NOMO-1 treated with dmso at 0.1 percent for 144 hours (cell line): Measurements from ENCODE around the gene TRPC4.
"Not testable (repeated sequence)": the region's sequence is repeated elsewhere in the genome, so short reads cannot be mapped to it uniquely, and the experiment has no call there.

Experiments used
- DNase-seq: peaks from one replicate; lab custom pipeline; 2025; ENCODE audit not compliant: unreplicated experiment; lab: John Stamatoyannopoulos, UW

TRPC4 gene

GRCh38 chr13:37608750-37609339 is 260.7 kb downstream of the TRPC4 start:
- no peak for DNase-seq

GRCh38 chr13:37602733-37603381 is 266.7 kb downstream of the TRPC4 start:
- DNase-seq = no peak

- DNase-seq = no peak
Observed at GRCh38 chr13:37601648-37602440, 267.7 kb downstream of the TRPC4 start.

GRCh38 chr13:37599519-37599918 is 270.1 kb downstream of the TRPC4 start:
- DNase-seq = no peak

- DNase-seq = no peak
Observed at GRCh38 chr13:37598597-37598996, 271.0 kb downstream of the TRPC4 start, which contains the start of gene POSTN. TSS of gene POSTN (minus strand) at chr13:37598768. CDS start at chr13:37598726, 42 bp downstream.

GRCh38 chr13:37597477-37598025 is 272.0 kb downstream of the TRPC4 start:
- DNase-seq = no peak

GRCh38 chr13:37596805-37597204 is 272.8 kb downstream of the TRPC4 start:
- no peak for DNase-seq

GRCh38 chr13:37595162-37595561 is 274.4 kb downstream of the TRPC4 start:
- DNase-seq = no peak

- no peak for DNase-seq
Observed at GRCh38 chr13:37594550-37594949, 275.0 kb downstream of the TRPC4 start.

GRCh38 chr13:37589381-37589780 is 280.2 kb downstream of the TRPC4 start:
- DNase-seq = not testable (repeated sequence)

- no peak for DNase-seq
Observed at GRCh38 chr13:37587236-37587635, 282.3 kb downstream of the TRPC4 start.
